KG1 (cell line): Measurements from ENCODE around the gene SFRP2.

Experiments used
- DNase-seq: peaks from one replicate; lab custom pipeline; 2025; lab: John Stamatoyannopoulos, UW

The SFRP2 gene

GRCh38 chr4:153788413-153789276, at the start of gene SFRP2:
Gene SFRP2 (minus strand): TSS chr4:153789083. CDS start chr4:153788835, 248 bp downstream.
- DNase-seq: no peak

DNA sequence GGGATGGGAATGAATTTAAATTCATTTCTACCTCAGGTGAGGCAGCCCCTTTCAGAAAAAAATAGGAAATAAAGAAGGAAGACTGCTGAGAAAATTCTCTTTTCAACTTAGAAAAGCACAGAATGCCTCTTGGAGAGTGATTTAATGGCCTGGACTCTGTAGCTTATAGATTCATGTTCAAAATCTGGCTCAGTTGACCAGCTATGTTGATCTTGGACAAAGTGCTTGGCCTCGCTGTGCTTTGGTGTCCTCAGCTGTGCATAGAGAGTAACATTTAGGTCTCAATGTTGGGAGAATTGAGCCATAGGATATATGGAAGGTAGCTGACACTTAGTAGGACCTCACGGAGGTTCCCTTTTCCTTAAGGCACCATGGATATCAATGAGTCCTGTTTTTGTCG, 49.7 kb upstream of the SFRP2 start:
- no peak for DNase-seq

DNA sequence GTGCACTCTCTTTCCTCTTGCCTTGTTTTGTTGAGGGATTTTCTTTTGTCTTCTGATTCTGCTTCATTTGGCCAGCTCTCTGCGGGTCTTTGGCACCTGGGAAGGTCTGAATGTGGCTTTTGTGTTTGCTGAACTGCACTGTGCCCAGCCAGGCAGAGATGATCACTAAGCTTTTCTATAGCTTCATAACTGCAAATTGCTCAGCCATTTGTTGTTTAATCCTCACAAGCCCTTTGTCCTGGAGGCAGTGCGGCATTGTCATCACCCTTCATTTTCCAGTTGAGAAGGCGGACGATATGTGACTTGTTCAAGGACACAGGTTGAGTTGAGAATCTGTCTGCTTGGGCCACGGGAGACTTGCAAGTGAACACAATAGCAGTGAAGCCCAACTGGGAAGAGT, 46.0 kb upstream of the SFRP2 start:
- no peak for DNase-seq

GRCh38 chr4:153832720-153833287, 43.9 kb upstream of the SFRP2 start:
- DNase-seq: no peak

GRCh38 chr4:153832054-153832453, 43.2 kb upstream of the SFRP2 start:
- DNase-seq: no peak

DNA sequence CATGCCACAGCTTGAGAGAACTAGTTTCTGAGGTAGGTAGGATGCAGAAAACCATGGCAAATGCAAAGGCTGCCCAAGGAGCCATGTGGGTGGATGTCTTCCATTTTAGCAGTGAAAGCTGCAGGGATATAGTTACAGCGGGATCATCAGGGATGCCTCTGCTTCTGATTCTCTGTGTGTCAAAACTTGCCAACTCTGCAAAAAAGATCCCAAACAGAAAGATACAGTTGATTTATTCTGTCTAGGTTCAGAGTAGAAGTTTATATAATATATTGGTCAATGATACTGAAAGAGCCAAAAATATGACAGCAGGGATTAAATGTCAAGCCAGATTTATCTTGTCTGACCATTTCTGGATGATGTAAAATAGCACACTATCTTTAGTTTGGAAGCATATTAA, 42.4 kb upstream of the SFRP2 start:
- DNase-seq: no peak

DNA sequence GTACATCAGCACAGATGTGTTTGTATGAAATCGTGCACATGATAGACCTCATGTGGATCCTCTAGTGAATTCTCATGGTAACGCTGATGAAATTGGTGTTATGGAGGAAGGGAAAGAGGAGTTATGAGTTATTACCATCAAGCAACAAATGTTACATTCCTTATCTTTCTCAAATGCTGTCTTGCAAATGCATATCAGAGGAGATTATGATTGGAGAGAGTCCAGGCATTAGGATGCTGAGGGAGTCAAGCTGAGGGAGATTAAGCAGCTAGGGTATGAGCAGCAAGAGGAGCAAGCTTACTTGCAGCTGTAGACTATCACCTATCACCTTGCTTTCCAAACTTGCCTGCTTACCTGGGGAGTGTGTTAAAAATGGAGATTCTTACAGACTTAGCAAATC, 36.8 kb upstream of the SFRP2 start:
- DNase-seq: no peak

DNA sequence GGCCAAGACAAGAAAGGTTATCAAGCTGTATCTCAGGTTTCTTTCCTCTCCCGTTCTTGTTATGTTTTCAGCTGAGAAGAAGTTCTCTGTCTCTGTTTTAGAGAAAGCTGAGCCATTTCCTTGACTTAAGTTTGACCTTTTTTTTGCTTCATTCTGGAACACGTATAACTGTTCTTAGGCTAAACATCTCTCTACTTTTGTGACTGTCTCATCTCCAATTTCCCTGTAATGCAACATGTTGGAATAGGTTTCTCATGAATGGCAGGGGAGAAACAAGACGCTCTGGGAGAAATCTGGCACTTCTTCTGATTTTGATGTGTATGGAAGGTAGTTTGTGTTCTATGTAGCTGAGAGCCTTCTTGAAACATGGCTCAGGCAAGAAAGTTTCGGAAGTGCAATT, 36.2 kb upstream of the SFRP2 start:
- DNase-seq: no peak

GRCh38 chr4:153824501-153824900, 35.6 kb upstream of the SFRP2 start:
- no peak for DNase-seq

DNA sequence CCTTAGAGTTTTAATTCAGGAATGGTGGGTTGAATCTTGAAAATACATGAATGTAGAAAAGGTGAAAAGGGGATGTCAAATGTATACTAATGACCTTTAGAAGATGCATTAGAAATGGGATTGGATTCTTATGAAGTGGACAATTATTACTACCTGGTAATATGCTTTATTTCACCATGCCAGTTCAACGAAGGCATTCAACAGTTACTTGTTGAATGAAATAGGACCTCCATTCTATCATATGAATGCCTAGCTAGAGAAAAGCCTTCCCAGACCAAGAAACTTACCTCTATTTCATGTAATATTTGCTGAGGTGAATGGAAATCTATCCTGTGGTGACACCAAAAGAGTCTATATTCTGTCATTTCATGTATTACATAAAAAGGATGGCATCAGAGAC, 34.6 kb upstream of the SFRP2 start:
- no peak for DNase-seq

- DNase-seq: no peak
Observed at GRCh38 chr4:153822316-153822715, 33.4 kb upstream of the SFRP2 start.

- DNase-seq: no peak
Observed at GRCh38 chr4:153817466-153817865, 28.6 kb upstream of the SFRP2 start.

GRCh38 chr4:153816542-153816941, 27.7 kb upstream of the SFRP2 start:
- DNase-seq: no peak

DNA sequence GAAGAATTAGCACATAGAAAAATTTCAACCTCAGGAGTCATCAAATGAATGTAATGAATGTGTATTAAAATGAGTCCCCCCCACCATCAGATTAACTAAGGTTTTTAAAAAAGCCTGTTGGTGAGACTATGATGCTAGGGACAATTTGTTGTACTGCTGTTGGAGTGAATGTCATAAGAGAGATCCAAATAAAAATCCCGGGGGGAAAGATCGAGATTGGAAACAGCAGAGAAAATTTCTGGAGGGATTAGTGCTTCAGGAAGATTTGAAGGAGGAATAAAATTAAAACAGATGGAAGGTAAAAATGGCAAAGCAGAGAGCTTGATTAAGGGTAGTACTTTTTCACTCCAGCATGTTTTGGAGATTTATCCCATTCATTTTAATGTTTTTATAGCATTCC, 25.9 kb upstream of the SFRP2 start:
- no peak for DNase-seq

DNA sequence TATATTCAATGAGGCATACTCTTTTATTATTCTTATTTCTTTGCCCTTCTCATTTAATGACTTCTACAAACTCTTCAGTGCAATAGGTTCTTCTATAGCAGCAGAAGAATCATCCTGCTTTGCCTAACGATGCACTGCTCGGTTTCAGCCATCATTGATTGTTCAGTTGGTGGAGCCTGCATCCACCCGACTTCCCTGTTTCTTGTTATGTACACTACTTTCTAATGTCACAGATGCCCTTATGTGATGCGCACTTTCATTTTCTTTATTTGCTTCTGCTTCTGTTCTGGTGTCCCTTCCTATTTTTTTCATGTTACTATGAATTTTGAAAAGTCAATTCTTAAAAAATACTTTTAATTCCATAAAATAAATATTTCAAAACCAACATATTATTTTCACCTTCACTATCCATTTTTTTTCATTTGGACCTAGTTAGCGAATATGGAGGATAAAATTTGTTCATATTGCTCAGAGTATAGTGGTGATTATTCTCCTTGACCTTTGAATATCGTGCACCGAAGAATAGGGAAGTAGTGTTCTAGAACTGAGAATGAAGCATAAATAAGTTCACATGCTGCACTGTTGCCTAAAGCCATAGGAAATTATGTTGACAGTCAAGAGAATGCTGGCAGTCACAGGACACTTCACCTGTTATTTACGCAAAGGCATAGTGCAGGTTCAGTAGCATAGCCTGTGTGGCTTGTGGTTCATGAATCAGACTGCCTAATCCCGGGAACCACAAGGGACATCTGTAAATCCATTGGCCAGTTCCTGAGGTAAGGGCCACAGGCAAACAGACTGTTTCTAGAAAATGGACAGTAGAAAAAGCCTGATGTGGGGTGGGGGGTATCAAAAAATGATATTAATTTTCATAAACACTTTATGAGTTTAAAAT, 21.3 kb upstream of the SFRP2 start:
- DNase-seq: no peak

GRCh38 chr4:153809307-153809706, 20.4 kb upstream of the SFRP2 start:
- DNase-seq: no peak

GRCh38 chr4:153808175-153808574, 19.3 kb upstream of the SFRP2 start:
- no peak for DNase-seq

DNA sequence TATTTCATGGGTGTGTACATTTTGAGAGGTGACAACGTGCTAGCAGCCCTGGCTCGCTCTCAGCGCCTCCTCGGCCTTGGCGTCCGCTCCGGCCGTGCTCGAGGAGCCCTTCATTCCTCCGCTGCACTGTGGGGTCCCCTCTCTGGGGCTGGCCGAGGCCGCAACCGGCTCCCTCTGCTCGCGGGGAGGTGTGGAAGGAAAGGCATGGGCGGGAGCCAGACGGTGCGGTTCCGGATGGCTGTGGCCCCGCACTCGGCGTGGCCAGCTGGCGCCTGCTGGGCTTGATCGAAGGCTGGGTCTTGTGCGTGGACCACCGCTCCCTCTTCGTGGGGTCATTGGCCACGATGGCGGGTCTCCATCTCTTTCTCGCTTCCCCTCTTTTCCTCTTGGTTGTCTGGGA, 17.2 kb upstream of the SFRP2 start:
- no peak for DNase-seq

DNA sequence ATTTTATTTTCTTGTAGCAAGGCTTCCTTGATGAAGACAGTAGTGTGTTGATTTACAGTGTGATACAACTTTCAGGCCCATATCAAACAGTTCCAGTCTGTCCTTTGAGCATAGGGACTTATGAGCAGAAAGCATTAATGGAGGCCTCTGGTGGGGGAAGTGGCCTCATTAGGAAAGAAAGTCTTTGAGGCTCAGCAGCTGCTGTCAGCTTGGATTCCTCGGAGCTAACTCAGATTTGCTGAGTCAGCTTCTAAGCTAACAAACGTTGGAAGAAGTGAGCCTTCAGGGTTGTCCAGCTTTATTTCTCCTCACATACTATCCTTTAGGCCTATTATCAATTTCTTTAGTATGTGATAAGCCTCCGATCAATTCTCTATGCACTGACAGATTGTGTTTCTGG, 15.8 kb upstream of the SFRP2 start:
- DNase-seq: no peak

DNA sequence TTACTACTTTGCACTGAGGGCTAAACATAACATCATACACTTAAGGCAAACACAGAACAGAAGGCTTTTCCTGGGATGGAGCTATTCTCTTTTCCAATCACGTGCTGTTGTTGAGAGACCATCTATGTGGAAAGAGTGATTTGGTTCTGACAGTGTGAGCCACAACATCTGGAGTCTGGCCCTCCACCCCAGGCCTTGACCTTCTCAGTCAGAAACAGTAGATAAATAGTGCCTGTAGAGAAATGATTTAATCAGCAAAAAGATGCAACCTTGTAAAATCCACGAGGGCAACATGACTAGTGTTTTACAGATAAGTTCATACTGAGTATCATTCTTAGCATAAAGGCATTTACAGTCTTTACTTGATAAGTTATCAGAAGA, 10.8 kb upstream of the SFRP2 start:
- no peak for DNase-seq

DNA sequence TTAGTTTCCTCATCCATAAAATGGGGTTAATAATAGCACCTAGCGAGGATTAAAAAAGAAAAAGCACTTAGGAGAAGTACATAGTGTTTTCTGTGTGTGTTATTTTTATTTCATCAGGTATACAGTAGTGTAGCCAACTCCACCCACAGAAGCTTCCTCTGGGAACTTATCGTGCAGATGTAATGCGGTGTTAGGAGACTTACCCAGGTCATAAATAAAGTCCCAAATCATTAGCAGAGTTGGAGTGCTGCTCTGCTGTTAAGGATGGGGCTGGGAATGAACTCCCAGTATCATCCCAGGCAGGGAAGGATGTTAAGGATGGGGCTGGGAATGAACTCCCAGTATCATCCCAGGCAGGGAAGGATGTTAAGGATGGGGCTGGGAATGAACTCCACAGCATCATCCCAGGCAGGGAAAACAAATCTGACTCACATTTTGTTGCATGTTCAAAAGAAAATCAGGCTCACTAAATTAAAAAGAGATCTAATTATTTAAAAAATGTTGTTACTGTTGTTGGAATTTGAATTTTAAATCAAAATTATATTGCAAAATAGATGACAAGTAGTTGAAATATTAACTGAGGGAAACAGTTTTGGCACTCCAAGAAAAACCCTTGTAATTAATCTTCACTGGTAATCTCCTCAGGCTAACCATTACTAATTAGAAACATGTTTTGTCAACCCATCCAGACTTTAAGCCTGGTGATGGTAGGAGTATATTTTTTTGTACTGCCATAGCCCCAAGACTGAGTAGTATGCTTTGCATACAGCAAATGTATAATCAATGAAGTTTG, 10.2 kb upstream of the SFRP2 start:
- no peak for DNase-seq

DNA sequence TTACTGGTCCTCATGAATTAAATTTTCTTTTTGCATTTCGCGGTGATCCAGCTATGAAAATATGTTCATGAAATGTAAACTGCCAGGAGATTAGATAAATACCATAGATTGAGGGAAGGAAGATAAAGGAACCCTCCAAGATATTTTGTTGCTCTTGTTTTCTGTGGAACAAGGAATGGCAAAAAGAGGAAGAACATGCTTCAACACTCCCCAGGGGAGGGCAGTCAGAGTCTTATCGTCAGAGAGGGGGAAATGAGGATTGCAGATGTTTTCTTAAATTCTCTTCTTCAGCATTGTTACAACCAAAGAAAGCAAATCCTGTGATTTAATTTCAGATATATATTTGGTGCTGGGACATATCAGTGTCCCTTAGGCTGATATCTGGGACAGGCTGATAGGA, 9.5 kb upstream of the SFRP2 start:
- no peak for DNase-seq
